Medulla oblongata (tissue), 1 donor: ENCODE measurements around the gene LRRC26.
A peak's percentile ranks its signal among the peaks of the same experiment; 100 is the strongest.

Experiments
- DNase-seq: peaks from one replicate; pipeline ENCODE4 v3.0.0-alpha.2; 2015; ENCODE audit errors: extremely low spot score

Gene LRRC26, protein sequence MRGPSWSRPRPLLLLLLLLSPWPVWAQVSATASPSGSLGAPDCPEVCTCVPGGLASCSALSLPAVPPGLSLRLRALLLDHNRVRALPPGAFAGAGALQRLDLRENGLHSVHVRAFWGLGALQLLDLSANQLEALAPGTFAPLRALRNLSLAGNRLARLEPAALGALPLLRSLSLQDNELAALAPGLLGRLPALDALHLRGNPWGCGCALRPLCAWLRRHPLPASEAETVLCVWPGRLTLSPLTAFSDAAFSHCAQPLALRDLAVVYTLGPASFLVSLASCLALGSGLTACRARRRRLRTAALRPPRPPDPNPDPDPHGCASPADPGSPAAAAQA

DNA sequence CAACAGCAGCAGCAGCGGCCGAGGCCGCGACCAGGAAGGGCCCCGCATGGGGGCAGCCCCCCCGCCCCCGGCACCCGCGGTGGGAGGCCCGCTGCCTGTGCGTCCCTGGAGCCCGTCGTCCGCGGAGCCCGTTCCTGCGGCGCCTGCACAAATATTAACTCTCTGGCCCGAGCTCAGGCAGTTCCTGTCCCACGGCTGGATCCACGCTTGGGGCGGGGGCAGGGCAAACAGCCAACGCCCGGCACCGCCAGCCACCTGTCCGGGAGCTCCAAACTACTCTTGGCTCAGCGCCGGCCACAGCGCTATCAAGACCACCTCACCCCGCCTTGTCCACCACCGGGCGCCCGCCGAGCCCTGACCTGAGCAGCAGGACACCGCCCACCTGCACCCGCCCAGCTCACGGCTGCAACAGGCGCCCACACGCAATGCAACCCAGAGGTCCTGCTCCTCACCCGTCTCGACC is at the start of gene LRRC26:
Gene LRRC26 (minus strand): TSS at position 156 of the 463 bp plus-strand sequence. CDS start 108 bp downstream, at position 48.
- no peak for DNase-seq

DNA sequence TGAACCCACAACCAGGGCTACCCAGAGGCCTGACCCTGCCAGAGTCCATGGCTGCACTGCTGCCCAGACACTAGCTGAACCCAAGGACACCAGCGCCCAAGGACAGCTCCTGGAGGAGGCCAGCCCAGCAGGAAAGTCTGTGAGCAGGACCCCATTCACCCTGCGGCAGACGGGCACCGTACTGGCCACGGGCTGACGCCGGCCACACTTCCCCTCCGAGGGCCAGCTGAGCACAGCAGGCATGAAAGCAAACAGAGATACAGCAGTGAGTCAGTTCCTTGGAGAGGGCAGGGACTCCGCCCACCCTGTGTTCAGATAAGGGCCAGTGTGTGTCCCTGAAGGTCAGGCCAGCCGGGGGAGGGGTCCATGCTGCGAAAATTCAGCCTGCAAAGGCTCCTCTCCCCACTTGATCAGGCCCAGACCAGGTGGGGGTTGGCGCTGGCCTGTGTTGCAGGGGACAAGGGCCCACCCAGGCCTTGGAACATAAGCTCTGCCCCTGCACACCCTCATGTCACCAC is 49.0 kb upstream of the LRRC26 start:
- no peak for DNase-seq

DNA sequence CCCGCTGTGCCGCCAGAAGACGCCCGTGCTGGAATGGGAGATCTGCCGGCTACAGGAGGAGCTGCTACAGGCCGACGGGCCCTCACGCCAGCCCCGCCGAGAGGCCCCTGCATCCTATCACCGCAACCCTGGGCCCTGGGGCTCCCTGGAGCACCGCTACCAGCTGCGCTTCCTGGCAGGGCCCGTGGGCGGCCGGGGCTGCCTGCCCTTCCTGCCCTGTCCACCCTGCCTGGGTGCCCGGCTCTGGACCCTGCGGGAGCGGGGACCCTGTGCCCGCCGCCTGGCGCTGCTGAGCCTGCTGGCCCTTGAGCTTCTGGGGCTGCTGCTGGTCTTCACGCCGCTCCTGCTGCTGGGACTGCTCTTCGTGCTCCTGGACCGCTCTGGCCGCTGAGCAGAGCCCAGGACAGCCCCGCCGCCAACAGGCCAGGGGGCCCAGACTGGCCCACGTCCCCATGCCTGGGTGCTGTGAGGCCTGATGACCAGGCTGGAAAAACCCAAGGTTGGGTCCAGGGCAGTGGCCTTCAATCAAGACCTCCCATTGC is 48.4 kb upstream of the LRRC26 start:
- DNase-seq, result no peak

DNA sequence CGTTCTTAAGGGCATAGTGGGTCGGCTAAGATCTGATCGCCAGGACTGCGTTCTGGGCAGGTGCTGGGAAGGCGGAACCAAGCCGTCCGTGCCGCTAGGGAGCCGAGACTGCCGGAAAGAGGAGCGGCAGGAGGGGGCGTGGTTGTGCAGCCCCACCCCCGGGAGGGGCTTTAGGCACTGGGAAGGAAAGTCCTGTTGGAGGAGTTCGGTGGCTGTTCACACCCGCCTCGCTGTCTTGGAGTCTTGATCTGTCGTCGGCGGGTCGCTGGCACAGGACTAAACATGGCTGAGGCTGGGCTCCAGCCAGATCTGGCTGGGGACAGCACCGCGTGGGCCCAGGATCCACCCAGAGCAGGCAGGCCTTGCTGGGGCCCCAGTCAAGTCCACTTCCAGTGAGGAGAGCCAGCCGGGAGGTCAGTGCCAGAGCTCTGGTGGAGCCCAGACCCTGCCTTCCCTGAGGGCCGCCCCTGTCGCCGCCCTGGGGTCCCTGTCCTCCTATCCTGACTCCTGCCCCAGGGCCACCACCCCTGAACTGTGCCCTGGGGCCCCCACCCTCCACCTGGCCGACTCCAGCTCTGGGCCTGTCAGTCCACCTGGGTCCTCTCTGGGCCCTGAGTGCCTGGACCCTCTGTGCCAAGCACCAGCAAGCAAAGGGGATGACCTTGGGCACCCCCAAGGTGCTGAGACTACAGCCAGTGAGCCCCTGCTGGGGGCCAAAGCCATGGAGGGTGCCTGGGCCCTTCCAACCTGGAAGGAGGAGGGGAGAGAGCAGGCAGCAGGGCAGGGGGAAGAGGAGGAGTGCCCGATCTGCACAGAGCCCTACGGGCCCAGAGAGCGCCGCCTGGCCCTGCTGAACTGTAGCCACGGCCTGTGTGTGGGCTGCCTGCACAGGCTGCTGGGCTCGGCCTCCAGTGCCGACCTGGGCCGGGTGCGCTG is 47.7 kb upstream of the LRRC26 start:
- DNase-seq, result no peak

DNA sequence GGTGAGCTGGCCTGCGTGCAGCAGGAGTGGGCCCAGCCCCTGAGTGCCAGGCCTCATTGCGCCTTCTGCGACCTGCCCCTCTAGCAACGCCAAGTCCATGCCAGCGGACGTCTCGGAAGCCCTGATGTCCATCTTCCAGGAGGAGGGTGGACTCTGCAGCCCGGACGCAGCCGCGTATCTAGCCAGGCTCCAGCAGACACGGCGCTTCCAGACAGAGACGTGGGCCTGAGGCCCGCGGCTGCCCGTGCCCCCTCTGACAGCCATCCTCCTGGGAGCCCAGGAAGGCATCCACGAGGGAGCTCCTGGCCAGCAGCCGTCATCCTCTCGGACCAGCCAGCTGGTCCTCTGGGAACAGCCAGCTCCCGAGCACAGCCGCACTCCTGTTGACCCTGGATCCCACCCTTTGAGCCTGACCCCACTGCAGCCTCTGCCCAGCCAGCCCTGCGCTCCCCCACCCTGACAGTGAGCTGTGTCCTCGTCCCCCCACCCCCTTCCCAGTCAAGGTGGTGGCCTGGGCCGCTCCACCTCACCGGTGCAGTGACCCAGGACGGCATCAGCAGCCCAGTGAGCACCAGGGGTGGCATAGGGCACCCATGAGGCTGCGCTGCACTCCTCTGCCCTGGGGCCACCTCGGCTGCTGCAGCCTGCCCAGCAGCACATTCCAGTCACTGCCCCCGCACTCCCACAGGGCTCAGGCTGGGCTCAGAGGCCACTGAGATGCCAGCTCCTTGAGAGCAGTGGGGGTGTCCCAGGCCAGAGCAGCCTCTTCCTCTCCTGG is 46.5 kb upstream of the LRRC26 start:
- DNase-seq, result no peak

DNA sequence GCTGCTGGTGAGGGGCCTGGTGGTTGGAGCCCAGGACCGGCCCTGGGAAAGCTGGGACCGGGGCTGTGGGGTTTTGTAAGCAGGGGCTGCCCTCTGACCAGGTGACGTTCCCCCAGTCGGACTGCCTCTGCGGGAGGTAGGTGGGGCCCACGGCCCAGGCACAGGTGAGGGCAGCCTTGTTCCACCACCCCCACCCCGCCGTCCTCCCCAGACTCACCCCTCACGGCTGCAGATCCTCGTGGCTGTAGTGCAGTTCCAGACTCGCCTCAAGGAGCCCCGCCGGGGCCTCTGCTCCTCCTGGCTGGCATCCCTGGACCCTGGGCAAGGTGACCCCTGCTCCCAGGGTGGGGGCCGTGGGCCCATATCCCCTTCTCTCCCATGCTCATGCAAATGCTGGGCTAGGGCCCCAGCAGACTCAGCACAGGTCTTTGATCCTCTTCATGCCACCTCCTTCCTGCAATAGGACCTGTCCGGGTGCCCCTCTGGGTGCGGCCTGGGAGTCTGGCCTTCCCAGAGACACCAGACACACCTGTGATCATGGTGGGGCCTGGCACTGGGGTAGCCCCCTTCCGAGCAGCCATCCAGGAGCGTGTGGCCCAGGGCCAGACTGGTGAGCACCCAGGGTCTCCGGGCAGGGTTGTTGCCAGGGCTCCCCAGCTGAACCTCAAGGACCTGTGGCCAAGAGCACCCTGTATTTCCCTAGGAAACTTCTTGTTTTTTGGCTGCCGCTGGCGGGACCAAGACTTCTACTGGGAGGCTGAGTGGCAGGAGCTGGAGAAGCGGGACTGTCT is 45.5 kb upstream of the LRRC26 start:
- DNase-seq, result no peak

DNA sequence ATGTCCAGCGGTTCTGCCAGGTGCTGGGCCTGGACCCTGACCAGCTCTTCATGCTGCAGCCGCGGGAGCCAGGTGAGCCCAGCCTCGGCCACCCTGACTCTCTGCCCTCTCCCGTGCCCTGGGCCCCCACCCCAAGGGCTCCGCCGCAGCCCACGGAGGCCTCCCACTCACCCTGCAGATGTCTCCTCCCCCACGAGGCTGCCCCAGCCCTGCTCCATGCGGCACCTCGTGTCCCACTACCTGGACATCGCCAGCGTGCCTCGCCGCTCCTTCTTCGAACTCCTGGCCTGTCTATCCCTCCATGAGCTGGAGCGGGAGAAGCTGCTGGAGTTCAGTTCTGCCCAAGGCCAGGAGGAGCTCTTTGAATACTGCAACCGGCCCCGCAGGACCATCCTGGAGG is 44.8 kb upstream of the LRRC26 start:
- DNase-seq, result no peak

DNA sequence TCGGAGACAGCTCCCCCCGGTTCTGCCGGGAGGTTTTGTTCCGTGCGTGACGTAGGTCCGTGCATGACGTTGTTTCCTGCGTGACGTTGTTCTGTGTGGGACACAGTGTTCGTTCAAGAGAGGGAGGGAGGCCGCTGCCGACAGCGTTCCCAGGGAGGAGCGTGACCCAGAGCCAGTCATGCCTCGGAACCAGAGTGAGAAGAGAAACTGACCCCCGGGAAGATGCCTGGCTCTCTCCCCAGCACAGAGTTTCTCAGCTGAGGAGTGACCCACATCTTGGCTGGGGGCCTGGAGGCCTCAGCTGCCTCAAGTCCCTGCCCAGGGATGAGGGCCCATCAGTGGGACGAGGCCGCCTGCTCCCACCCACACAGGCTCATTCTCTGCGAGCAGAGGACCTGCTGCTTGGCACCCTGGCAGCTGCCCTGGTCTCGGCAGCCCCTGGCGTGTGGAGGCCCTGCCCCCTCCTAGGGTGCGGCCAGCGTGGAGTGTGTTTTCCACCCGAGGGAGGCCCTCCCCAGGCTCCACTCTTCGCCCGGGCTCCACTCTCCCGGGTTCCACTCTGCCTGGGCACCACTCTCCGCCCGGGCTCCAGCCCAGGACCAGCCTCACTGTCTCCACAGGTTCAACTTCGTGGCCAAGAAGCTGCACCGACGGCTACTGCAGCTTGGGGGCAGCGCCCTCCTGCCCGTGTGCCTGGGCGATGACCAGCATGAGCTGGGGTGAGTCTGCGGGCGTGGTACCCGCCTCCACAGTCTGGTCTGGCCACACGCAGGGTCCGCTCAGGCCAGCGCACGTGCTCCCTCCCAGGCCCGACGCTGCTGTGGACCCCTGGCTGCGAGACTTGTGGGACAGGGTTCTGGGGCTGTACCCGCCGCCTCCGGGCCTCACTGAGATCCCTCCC is 43.6 kb upstream of the LRRC26 start:
- DNase-seq, result peak; percentile 76

DNA sequence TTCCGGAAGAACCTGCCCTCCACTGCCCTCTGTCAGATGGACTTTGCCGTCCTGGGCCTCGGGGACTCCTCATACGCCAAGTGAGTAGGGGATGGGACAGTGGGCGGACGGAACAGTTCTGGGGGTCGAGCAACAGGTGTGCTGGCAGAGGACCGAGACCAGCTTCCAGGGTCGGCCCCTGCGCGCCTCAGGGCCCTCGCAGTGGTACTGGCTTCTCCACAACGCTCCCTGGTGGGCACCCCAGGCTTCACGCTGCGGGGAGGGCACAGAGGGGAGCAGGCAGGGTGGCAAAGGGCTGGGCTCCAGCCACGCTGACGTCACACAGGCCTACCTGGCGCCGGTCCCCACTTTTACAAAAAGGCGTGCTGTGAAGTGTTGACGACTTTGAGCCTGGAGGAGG is 42.7 kb upstream of the LRRC26 start:
- DNase-seq, result no peak

DNA sequence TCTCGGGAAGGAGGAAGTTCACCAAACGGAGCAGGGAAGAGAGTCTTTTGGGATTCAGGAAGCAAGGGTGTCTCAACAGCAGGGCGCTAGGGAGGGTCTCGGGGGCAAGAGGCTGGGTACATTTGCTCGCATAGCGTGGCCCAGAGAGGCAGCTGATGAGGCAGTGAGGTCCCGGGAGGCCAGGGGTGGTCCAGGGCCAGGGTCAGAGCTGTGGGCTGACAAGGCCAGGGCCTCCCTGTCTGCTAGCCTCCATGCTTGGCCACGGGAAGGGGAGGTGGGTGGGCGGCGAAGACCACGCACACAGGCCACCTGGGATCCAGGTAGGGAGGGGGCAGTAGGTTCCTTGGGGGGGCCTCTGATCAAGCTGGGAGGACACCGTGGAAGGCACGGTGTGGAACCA is 41.7 kb upstream of the LRRC26 start:
- no peak for DNase-seq

DNA sequence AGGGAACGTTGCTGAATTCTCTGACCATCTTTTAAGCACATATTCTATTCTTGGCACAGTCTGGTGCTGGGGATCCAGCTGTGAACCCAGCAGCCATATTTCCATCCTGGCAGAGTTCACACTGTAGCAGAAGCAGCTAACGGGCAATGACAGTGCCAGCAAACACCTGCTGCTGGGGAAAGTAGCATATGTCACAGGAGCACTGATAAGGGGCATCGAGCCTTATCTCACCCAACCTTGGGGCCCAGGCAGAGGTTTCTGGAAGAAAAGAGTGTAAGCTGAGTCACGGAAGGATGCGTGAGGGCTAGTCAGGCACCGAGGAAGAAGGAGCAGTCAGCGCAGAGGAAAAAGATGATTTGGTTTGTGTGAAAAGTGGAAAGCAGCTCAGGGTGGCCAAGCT is 36.8 kb upstream of the LRRC26 start:
- no peak for DNase-seq

DNA sequence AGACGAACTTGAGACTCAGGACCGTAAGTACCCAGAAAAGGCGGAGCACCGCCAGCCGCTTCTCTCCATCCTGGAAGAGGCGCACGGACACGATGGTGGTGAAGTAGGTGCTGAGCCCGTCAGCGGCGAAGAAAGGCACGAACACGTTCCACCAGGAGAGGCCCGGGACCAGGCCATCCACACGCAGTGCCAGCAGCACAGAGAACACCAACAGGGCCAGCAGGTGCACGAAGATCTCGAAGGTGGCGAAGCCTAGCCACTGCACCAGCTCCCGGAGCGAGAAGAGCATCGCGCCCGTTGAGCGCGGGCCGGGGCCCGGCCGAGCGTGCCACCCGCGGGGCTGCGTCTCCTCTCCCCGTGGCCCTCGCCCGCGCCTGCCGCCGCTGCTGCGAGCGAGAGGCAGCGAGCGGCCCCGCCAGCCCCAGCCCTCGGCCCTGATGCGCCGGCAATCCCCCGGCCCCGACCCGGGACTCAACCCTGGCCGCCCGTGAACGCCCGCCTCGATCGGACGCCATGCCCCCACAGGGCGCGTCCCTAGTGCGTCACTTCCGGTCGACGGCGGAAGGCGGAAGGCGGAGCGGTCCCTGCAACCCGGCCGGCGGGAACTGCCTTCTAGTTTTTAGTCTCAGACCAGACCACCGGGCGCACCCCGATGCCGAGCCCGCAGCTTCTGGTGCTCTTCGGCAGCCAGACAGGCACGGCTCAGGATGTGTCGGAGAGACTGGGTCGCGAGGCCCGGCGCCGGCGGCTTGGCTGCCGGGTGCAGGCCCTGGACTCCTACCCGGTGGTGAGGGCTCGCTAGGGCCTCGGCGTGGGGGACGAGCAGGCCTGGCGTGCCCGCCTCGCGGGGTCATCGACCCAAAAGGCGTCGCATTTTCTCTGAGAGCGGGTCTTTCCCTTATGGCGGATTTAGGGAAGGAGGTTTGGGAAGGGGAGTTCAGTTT is 35.5 kb upstream of the LRRC26 start, which contains the start of the genes NDOR1 and TMEM203:
Gene NDOR1 (plus strand): TSS at position 575 of the 944 bp plus-strand sequence. CDS start 78 bp downstream, at position 653.
Gene TMEM203 (minus strand): TSS at position 523 of the 944 bp plus-strand sequence. CDS start 234 bp downstream, at position 289.
- peak; percentile 92 for DNase-seq

DNA sequence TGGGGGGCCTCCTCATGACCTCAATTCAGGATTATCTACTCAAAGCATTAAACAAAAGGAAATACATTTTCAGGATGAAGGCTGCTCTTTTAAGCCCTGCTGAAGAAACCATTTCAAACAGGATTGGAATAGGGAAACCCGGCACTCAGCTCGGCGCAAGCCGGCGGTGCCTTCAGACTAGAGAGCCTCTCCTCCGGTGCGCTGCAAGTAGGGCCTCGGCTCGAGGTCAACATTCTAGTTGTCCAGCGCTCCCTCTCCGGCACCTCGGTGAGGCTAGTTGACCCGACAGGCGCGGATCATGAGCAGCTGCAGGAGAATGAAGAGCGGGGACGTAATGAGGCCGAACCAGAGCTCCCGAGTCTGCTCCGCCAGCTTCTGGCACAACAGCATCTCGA is 34.9 kb upstream of the LRRC26 start:
- DNase-seq, result no peak

DNA sequence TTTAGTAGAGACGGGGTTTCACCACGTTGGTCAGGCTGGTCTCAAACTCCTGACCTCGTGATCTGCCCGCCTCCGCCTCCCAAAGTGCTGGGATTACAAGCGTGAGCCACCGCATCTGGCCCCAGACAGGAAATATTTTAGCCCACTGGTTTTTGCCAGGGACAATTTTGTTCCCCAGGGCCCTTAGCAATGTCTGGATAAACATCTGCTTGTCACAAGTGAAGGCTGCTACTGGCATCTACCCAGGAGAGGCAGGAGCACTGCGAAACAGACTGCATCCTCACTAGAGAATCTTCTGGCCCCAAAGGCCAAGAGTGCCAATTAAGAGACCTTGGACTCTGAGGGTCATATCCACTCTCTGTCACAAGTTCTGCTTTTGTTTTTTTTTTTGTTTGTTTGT is 33.1 kb upstream of the LRRC26 start:
- no peak for DNase-seq

DNA sequence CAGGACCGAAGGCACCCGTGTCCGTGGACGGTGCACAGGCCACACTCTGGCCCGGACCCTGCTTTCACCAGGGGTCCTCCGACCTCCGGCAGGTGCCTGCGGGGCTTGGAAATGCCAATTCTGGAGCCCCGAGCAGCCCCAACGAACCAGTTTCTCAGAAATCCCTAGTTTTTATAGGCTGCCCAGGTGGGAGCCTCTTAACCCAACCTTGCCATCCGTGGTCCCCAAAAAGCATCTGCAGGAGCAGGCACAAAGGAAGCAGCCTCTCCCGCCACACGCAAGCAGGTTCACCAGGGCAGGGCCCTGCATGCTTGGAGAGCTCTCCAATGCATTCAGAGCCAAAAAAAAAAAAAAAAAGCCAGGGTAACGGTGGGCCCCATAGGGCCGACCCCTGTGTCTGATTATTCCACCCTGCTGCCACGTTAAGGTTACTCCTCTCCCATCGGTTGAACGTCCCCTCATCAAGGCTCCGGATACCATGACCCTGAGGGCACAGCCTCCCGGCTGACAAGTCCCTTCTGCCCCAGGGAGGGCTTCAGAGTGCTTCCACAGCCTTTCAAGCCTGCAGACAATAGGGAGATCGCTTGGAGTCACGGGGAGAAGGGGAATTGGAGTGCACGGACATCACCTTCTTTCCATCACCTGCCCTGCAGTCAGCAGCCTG is 31.5 kb upstream of the LRRC26 start:
- no peak for DNase-seq

DNA sequence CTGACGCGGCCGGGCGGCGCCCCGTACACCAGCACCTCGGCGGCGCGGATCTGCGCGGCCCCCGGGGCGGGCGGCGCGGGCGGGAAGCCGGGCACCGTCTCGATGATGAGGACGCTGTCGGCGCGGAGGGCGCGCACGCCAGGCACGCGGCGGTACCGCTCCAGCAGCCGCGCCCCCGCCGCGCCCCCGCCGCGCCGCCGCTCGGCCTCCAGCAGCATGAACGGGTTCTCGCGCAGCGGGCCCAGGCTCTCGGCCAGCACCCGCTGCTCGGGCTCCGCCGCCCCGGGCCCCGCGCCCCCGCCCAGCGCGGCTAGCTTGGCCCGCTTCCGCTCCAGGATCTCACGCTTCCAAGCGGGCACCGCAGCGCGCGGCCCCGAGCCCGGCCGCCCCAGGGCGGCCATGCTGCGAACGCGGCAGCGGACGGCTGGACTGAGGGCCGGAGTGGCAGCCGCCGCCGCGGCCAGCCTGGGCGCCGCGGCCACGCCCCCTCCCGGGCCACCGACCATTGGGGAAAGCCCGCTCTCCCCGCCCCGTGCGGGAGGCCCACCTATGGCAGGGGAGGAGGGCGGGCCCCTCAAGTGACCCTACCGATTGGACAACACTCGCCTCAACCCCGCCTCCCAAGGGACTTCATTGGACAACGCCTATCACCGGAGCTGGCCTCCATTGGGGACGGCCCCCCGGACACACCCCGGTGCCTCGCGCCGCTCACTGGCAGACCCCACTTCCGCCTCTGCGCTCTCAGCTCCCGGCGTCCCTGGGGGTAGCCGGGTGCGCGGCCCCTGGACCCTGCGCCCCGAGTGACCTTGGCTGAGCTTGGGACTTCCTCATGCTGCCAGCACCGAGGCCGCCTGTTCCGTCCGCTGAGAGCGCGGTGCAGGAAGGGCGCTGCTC is 30.7 kb upstream of the LRRC26 start, which contains the start of gene TPRN:
Gene TPRN (minus strand): TSS at position 431 of the 894 bp plus-strand sequence. CDS start 30 bp downstream, at position 401.
- peak; percentile 99 for DNase-seq
